GM21381 (cell line): Measurements from ENCODE around the gene GOLGA6L1.
"Not testable (repeated sequence)": the region's sequence is repeated elsewhere in the genome, so short reads cannot be mapped to it uniquely, and the experiment has no call there.

Experiments used
- ATAC-seq: cut with Tn5 transposase; IDR thresholded peaks from one replicate; pipeline ENCODE4 v1.9.1; 2021; ENCODE audit warnings: mild to moderate bottlenecking, moderate library complexity; ENCODE audit not compliant: unreplicated experiment

GOLGA6L1 gene

GRCh38 chr15:23136722-23137121, at the start of gene GOLGA6L1:
Gene GOLGA6L1 (minus strand): TSS chr15:23136822. CDS start chr15:23136731, 91 bp downstream.
- not testable (repeated sequence) for ATAC-seq

DNA sequence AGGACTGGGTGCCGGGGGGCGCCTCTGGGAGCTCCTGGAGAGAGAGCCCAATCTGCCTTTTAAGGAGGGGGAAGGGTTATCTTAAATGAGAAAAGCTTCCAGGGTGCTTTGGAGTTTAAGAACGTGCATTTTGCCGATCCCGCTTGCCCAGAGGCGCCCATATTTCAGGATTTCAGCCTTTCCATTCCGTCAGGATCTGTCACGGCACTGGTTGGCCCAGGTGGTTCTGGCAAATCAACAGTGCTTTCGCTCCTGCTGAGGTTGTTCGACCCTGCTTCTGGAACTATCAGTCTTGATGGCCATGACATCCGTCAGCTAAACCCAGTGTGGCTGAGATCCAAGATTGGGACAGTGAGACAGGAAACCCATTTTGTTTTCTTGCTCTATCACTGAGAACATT, 44.6 kb upstream of the GOLGA6L1 start:
- ATAC-seq, result not testable (repeated sequence)

DNA sequence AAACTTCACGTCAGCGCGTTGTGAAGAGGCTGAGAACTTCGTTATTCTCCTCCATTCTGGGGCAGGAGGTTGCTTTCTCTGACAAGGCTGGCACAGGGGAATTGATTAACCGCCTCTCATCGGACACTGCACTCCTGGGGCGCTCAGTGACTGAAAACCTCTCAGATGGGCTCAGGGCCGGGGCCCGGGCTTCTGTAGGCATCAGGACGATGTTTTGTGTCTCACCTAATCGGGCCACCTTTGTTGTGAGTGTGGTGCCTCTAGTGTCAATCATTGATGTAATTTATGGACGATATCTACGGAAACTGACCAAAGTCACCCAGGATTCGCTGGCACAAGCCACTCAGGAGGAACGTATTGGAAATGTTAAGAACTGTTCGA, 43.9 kb upstream of the GOLGA6L1 start:
- ATAC-seq, result not testable (repeated sequence)

GRCh38 chr15:23179768-23180546, 43.3 kb upstream of the GOLGA6L1 start:
- not testable (repeated sequence) for ATAC-seq

DNA sequence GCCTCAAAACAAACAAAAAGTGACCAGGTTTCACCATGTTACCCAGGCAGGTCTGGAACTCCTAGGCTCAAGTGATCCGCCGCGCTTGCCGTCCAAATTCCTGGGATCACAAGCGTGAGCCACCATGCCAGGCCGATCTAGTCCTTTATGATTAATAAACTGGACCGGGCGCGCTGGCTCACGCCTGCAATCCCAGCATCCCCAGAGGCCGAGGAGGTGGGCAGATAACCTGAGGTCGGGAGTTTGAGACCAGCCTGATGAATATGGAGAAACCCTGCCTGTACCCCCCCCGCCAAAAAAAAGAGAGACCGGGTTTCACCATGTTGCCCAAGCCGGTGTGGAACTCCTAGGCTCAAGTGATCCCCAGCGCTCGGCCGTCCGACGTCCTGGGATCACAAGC, 40.1 kb upstream of the GOLGA6L1 start:
- ATAC-seq, result not testable (repeated sequence)

GRCh38 chr15:23175606-23176005, 39.0 kb upstream of the GOLGA6L1 start:
- ATAC-seq, result not testable (repeated sequence)

DNA sequence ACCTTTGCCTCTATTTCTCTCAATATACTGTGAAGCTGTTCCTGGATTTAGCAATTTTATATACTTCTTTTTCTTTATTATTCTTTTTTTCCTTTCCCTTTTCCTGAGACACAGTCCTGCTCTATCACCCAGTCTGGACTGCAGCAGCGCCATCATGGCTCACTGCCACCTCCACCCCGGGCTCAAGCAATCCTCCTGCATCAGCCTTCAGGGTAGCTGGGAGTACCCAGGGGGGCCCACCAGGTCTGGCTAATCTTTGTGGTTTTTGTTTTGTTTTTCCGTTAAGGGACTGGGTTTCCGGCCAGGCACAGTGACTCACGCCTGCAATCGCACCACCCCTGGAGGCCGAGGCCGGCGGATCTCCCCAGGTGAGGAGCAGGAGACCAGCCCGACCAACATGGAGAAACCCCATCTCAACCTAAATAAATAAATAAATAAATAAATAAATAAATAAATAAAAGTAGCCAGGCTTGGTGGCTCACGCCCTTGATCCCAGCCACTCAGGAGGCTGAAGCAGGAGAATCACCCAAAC, 38.1 kb upstream of the GOLGA6L1 start:
- not testable (repeated sequence) for ATAC-seq

DNA sequence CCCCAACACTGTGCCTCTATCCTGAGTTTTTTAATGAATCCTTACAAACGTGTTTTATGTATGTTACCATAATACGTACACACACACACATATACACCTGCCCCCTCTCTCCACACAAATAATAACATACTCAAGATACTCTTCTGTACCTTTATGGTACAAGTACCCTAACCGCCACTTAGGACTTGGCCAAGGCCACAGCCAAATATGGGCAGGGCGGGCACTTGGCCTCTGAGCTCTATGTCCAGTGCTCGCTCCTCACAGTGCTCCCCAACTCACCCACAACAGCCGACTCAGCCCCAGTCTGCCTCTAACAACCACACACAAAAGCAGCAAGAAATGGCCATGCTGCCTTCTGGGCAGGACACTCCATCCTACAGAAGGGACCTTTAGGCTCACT, 3.8 kb downstream of the GOLGA6L1 start:
- not testable (repeated sequence) for ATAC-seq

GRCh38 chr15:23118208-23118607, 18.4 kb downstream of the GOLGA6L1 start:
- ATAC-seq, result no peak

DNA sequence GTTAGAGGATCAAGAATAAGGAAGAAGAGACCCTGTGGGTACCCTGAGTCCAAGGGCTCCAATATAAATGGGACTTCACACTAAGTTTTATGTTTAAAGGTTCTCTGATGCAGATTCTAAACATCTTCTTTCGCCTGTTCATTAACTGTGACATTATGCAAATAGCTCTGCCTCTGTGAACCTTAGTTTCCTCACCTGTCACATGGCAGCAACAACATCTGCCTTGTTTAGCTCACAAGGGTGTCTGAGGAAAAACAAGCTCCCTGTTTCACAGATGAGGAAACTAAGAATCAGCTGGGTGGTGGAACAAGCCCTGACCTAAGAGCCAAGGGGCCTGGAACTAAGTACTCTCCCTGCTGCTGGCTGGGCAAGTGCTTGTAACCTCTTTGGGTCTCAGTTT, 40.8 kb downstream of the GOLGA6L1 start:
- no peak for ATAC-seq

- no peak for ATAC-seq
Observed at GRCh38 chr15:23083115-23083514, 53.5 kb downstream of the GOLGA6L1 start.

DNA sequence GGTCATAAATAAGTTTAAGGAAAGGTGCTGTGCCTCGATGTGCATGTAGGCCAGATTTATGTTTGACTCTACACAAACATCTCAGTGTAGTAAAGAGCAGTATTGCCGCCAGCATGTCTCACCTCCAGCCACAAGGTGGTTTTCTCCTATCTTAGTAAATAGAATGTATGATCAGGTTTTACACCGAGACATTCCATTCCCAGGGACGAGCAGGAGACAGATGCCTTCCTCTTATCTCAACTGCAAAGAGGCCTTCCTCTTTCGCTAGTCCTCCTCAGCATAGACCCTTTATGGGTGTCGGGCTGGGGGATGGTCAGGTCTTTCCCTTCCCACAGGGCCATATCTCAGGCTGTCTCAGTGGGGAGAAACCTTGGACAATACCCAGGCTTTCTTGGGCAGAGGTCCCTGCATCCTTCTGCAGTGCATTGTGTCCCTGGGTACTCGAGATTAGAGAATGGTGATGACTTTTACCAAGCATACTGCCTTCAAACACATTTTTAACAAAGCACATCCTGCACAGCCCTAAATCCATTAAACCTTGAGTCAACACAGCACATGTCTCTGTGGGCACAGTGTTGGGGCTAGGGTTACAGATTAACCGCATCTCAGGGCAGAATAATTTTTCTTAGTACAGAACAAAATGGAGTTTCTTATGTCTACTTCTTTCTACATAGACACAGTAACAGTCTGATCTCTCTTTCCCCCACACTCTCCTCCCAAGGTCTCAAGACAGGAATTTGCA, 54.5 kb downstream of the GOLGA6L1 start:
- not testable (repeated sequence) for ATAC-seq

DNA sequence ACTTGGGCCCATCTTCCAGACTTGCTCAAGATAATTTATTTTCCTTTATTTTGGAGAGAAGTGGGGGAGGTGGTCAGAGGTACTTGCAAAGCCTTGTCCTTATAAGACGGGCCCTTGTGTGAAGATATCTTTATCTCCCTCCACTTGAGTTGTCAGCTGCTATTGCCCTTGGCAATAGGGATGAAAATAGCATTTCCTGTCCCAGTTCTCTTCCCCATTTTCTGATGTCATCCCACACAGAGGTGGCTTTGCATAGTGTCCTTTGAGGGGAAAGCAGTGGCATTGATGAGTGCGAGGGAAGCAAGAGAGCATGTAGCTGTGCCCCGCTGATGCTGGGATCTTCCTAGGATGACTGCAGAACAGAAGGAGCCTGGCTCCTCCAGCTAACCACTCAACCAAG, 55.4 kb downstream of the GOLGA6L1 start:
- ATAC-seq, result no peak

- ATAC-seq, result no peak
Observed at GRCh38 chr15:23079766-23080165, 56.9 kb downstream of the GOLGA6L1 start.
